SK-N-SH (cell line): Measurements from ENCODE around the gene UBR3.

Experiments
- CHD2 ChIP-seq: fragments of 150-350 bp; IDR thresholded peaks from 2 replicates; pipeline ENCODE4 v1.6.1; 2018; ENCODE audit warnings: low read length; ENCODE audit not compliant: partially characterized antibody
- ELF1 ChIP-seq: IDR thresholded peaks from 2 replicates; pipeline ENCODE4 v1.4.0; 2012
- EP300 ChIP-seq, 2 experiments: IDR thresholded peaks; 2 replicates each; pipeline versions ENCODE4 v1.4.0 to v1.6.1; 2012; ENCODE audit warnings: borderline replicate concordance in 1 of 2, low read depth in 1 of 2, low read length in 1 of 2
- EZH2phosphoT487 ChIP-seq: fragments of 200-600 bp; sonication (generic); IDR thresholded peaks from 2 replicates; pipeline ENCODE4 v1.6.1; 2017; ENCODE audit warnings: low read depth, mixed run types, mild to moderate bottlenecking, antibody characterized with exemption, moderate library complexity, borderline replicate concordance
- MEF2A ChIP-seq: IDR thresholded peaks from 2 replicates; pipeline ENCODE4 v1.4.0; 2012; ENCODE audit warnings: low read depth, borderline replicate concordance
- MXI1 ChIP-seq: IDR thresholded peaks from 2 replicates; pipeline ENCODE4 v1.6.1; 2012; ENCODE audit warnings: mild to moderate bottlenecking, low read depth, low read length, improper control_type of control experiment
- POLR2AphosphoS5 ChIP-seq: IDR thresholded peaks from 2 replicates; pipeline ENCODE4 v1.6.1; 2012; ENCODE audit warnings: low read depth, low read length
- RFX5 ChIP-seq: IDR thresholded peaks from 2 replicates; pipeline ENCODE4 v1.6.1; 2012; ENCODE audit warnings: mild to moderate bottlenecking, improper control_type of control experiment, low read length
- SMC3 ChIP-seq: IDR thresholded peaks from 2 replicates; pipeline ENCODE4 v1.6.1; 2012; ENCODE audit warnings: low read depth, low read length, improper control_type of control experiment
- TCF12 ChIP-seq: IDR thresholded peaks from 2 replicates; pipeline ENCODE4 v1.4.0; 2012
- TF ChIP-seq, protein P1 (sequence below): fragments of 200-600 bp; sonication (generic); IDR thresholded peaks from 2 replicates; pipeline ENCODE4 v1.6.1; 2017; ENCODE audit warnings: antibody characterized with exemption, mild to moderate bottlenecking, moderate library complexity
- TF ChIP-seq, protein P2 (sequence below): fragments of 150-350 bp; IDR thresholded peaks from 2 replicates; pipeline ENCODE4 v1.6.1; 2016; ENCODE audit warnings: mild to moderate bottlenecking, low read depth, low read length
- TF ChIP-seq, protein P3 (sequence below): IDR thresholded peaks from 2 replicates; pipeline ENCODE4 v1.4.0; 2012; ENCODE audit warnings: low read depth
- TF ChIP-seq, protein P4 (sequence below): IDR thresholded peaks from 2 replicates; pipeline ENCODE4; 2012

DNA sequence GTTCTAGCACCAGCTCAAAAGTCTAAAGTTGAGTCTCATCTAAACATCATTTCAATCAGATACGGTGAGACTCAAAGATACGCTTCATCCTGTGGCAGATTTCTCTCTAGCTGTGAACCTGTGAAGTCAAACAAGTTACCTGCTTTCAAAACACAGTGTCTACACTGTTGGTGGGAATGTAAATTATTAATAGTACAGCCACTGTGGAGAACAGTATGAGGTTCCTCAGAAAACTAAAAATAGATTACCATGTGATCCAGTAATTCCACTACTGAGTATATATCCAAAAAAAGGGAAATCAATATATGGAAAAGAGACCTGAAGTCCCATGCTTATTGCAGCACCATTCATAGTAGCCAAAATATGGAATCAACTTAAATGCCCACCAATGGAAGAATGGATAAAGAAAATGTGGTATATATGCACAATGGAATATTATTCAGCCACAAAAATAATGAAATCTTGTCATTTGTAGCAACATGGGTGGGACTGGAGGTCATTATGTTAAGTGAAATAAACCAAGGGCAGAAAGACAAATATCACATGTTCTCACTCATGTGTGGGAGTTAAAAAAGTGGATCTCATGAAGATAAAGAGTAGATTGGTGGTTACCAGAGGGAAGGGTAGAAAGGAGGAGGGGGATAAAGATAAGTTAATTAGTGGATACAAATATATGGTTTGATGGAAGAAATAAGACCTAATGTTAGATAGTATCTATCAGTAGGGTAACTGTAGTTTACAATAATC lies 11.7 kb downstream of the UBR3 start:
- TF ChIP-seq MEF2A (no peak), EZH2phosphoT487 (no peak), ELF1 (no peak), EP300 (IDR thresholded peaks at IDR 0.05; ENCODE audit: borderline replicate concordance in 1 of 2, low read depth in 1 of 2, low read length in 1 of 2) (no peak), RFX5 (no peak), CHD2 (no peak), MXI1 (no peak), TCF12 (no peak), POLR2AphosphoS5 (no peak), SMC3 (no peak)
- TF ChIP-seq, protein P1, sequence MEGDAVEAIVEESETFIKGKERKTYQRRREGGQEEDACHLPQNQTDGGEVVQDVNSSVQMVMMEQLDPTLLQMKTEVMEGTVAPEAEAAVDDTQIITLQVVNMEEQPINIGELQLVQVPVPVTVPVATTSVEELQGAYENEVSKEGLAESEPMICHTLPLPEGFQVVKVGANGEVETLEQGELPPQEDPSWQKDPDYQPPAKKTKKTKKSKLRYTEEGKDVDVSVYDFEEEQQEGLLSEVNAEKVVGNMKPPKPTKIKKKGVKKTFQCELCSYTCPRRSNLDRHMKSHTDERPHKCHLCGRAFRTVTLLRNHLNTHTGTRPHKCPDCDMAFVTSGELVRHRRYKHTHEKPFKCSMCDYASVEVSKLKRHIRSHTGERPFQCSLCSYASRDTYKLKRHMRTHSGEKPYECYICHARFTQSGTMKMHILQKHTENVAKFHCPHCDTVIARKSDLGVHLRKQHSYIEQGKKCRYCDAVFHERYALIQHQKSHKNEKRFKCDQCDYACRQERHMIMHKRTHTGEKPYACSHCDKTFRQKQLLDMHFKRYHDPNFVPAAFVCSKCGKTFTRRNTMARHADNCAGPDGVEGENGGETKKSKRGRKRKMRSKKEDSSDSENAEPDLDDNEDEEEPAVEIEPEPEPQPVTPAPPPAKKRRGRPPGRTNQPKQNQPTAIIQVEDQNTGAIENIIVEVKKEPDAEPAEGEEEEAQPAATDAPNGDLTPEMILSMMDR = no peak
- TF ChIP-seq, protein P2, sequence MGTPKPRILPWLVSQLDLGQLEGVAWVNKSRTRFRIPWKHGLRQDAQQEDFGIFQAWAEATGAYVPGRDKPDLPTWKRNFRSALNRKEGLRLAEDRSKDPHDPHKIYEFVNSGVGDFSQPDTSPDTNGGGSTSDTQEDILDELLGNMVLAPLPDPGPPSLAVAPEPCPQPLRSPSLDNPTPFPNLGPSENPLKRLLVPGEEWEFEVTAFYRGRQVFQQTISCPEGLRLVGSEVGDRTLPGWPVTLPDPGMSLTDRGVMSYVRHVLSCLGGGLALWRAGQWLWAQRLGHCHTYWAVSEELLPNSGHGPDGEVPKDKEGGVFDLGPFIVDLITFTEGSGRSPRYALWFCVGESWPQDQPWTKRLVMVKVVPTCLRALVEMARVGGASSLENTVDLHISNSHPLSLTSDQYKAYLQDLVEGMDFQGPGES = no peak
- TF ChIP-seq, protein P3, sequence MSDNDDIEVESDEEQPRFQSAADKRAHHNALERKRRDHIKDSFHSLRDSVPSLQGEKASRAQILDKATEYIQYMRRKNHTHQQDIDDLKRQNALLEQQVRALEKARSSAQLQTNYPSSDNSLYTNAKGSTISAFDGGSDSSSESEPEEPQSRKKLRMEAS = no peak
- TF ChIP-seq, protein P4, sequence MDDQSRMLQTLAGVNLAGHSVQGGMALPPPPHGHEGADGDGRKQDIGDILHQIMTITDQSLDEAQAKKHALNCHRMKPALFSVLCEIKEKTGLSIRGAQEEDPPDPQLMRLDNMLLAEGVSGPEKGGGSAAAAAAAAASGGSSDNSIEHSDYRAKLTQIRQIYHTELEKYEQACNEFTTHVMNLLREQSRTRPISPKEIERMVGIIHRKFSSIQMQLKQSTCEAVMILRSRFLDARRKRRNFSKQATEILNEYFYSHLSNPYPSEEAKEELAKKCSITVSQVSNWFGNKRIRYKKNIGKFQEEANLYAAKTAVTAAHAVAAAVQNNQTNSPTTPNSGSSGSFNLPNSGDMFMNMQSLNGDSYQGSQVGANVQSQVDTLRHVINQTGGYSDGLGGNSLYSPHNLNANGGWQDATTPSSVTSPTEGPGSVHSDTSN = no peak
